ENCODE measurements around the gene IRX5.

DNA sequence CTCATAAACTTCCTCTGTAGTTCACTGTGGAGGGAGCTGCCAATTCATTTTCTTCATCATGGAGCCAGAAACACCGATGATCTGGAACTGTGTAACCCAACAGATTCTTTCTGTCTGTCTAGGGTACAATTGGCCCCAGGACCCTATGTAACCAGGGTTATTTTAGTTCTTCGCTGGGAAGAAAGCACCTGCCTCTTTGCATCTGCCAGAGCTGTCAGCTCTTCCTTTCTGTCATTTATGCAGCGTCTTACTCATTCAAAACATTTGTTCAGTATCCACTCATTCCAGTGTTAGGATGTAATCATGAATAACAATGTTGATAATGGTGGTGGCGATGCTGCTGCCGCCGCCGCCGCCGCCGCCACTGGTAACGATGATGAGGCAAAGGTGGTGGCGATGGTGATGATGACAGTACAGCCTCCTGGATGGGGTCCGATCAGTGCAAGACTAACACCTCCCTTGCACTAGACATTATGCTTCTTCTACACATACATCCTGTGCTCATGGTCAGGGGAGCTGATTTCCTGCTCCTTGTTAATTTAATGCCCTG lies 46.1 kb downstream of the IRX5 start:
- TF ChIP-seq CTCF (IDR thresholded peaks at IDR 0.05; ENCODE audit: low read depth, low read length, poor library complexity, severe bottlenecking), result no peak
- TF ChIP-seq EZH2phosphoT487 (IDR thresholded peaks at IDR 0.05; ENCODE audit: borderline replicate concordance, low read length), result no peak
